ENCODE measurements around the gene WDR12. TPM values are rescaled to one million over a fixed set of nuclear protein-coding genes. Genes with fewer than 3 reads are reported as not detected.

Gene WDR12
- total and polyA plus RNA-seq, 2 donors (not counting 3 experiments of a cell fraction or from before 2014, with no cell fraction given) = 8.5 to 65.6 TPM

- no peak for DNase-seq (ENCODE audit: low read depth, low spot score)
These were observed 62.7 kb downstream of the WDR12 start for GRCh38 chr2:202848813-202849212.

More at GRCh38 chr2:202848813-202849212, 62.7 kb downstream of the WDR12 start:
- CTCF ChIA-PET = no interaction called here
- FAIRE-seq = no peak
- H3K27ac ChIP-seq (ENCODE audit: insufficient read depth, low read depth, low read length) = no peak overlapping the region
- no peaks in the 10 kb centered on the region for H4K20me1 ChIP-seq (replicated peaks; ENCODE audit: control insufficient read depth, extremely low read depth, insufficient read depth, low read length)
- no peak overlapping the region for H2AFZ ChIP-seq (ENCODE audit: low read depth, low read length)
- H3K79me2 ChIP-seq (ENCODE audit: control insufficient read depth, insufficient read depth, low read length) = no peaks in the 10 kb centered on the region
- no peak overlapping the region for H3K4me3 ChIP-seq (replicated peaks in 1 of 3; ENCODE audit: insufficient read depth in 1 of 3, low read depth in 1 of 3, low read length in 3 of 3)
- dilution Hi-C loops (cut with MboI; ENCODE audit: extremely low pct_ligation_motif_present, low sequenced_read_pairs) = no loop called here
- H3K4me2 ChIP-seq (ENCODE audit: insufficient read depth, low read length) = no peak overlapping the region
- H3K36me3 ChIP-seq (ENCODE audit: control insufficient read depth in 2 of 2, extremely low read depth in 1 of 2, insufficient read depth in 2 of 2, low read length in 2 of 2) = no peaks in the 10 kb centered on the region
- TF ChIP-seq POLR2A (IDR thresholded peaks at IDR 0.05; ENCODE audit: low read depth, low read length) (no peak), JUN (IDR thresholded peaks at IDR 0.05; ENCODE audit: borderline replicate concordance, insufficient read depth, insufficient read length, low read depth) (no peak), FOS (IDR thresholded peaks at IDR 0.05; ENCODE audit: borderline replicate concordance, insufficient read depth, low read length) (no peak), EZH2 (IDR thresholded peaks at IDR 0.05; ENCODE audit: borderline replicate concordance, low read depth, low read length, severe bottlenecking) (no peak), MYC (IDR thresholded peaks at IDR 0.05; ENCODE audit: low read depth, low read length) (no peak), CTCF (IDR thresholded peaks at IDR 0.05; ENCODE audit: extremely low read depth in 1 of 2, insufficient read depth in 1 of 2, low read depth in 1 of 2, low read length in 2 of 2) (no peak), POLR2AphosphoS5 (IDR thresholded peaks at IDR 0.05; ENCODE audit: insufficient read depth, low read depth, low read length) (no peak), GATA2 (IDR thresholded peaks at IDR 0.05; ENCODE audit: insufficient read depth, insufficient read length, low read depth, low read length) (no peak)
- TF ChIP-seq, protein P1, sequence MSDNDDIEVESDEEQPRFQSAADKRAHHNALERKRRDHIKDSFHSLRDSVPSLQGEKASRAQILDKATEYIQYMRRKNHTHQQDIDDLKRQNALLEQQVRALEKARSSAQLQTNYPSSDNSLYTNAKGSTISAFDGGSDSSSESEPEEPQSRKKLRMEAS (IDR thresholded peaks at IDR 0.05; ENCODE audit: insufficient read depth, insufficient read length) = no peak
- no peaks in the 10 kb centered on the region for H3K27me3 ChIP-seq (ENCODE audit: control insufficient read depth in 2 of 2, insufficient read depth in 2 of 2, low read length in 2 of 2)
- no peaks in the 10 kb centered on the region for H3K9me3 ChIP-seq (replicated peaks; ENCODE audit: control insufficient read depth, insufficient read depth, low read length)
- H3K4me1 ChIP-seq (ENCODE audit: control insufficient read depth, extremely low read depth, insufficient read depth, low read length) = no peaks in the 10 kb centered on the region
- POLR2A ChIA-PET = no interaction called here
- intact Hi-C loops (cut with micrococcal nuclease) = no loop called here
- H3K9me1 ChIP-seq (replicated peaks; ENCODE audit: control insufficient read depth, extremely low read depth, insufficient read depth, low read length) = no peaks in the 10 kb centered on the region
- H3K9ac ChIP-seq (replicated peaks; ENCODE audit: extremely low read depth, insufficient read depth, low read length) = no peak overlapping the region
- BruUV-seq (replicated peaks) = no TSS peak

Data from endothelial cell of umbilical vein (primary cell).